Nephron progenitor cell (in vitro differentiated cells): ENCODE results near the gene ZNF35.

Experiments
- DNase-seq: peaks from one replicate; pipeline ENCODE4 v3.0.0; 2021
- H3K27ac Mint-ChIP-seq: 2 replicates; pipeline ENCODE4 v1.8.0; 2021; ENCODE audit warnings: mild to moderate bottlenecking, moderate library complexity, mixed read lengths
- H3K27me3 Mint-ChIP-seq: 2 replicates; pipeline ENCODE4 v1.8.0; 2021; ENCODE audit warnings: mild to moderate bottlenecking, low read depth, mixed read lengths; ENCODE audit not compliant: poor library complexity
- H3K36me3 Mint-ChIP-seq: 2 replicates; pipeline ENCODE4 v1.8.0; 2021; ENCODE audit warnings: low read depth, mixed read lengths
- H3K4me1 Mint-ChIP-seq: 2 replicates; pipeline ENCODE4 v1.8.0; 2021; ENCODE audit warnings: mixed read lengths
- H3K4me3 Mint-ChIP-seq: 2 replicates; pipeline ENCODE4 v1.8.0; 2021; ENCODE audit warnings: mild to moderate bottlenecking, moderate library complexity, mixed read lengths
- H3K9me3 Mint-ChIP-seq: 2 replicates; pipeline ENCODE4 v1.8.0; 2021; ENCODE audit warnings: mild to moderate bottlenecking, moderate library complexity, mixed read lengths
- CTCF ChIP-seq: fragments of 200-600 bp; sonication (generic); IDR thresholded peaks from 2 replicates; pipeline ENCODE4 v1.5.0; 2021; ENCODE audit warnings: antibody characterized with exemption

Gene ZNF35

DNA sequence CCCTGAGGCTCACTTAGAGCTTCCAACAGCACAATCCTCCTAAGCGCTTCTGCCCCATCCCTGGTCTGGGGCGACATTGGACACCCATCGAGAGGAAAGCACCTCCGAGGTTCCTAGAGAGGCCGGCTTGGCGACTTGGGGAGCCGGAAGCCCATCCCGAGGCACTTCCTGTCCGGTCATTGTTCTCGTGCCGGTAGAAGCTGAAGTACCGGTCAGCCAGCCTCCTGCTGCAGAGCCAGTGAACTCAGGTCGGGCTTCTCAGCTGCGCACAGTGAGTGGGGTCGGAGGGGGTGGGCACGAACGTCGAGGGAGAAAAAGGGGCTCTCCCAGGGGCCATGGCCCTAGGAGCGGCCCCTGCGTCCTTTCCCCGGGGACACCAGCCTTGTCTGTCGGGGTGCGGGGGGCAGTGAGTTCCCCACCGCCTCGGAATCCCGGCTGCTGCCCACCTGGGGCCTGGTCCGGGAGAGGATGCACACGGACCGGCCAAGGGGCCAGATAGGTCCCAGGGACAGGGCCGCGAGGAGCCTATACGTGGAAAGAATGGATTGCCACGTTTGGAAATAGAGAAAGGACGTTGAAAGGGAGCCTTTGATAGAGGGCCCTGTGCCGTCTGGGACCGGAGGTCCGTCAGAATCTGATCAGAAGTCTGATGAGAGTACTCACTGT is at the start of gene ZNF35:
Gene ZNF35, plus strand, starts transcription at position 169 of the 666 bp plus-strand sequence. CDS start 2,336 bp downstream, outside the sequence.
- peaks cover 38% of the 10 kb centered on the region for H3K9me3 Mint-ChIP-seq
- peak; percentile 78 for DNase-seq
- H3K4me1 Mint-ChIP-seq = peaks cover 19% of the 10 kb centered on the region
- peaks cover 83% of the 10 kb centered on the region for H3K36me3 Mint-ChIP-seq
- H3K4me3 Mint-ChIP-seq = peak within 1 kb of the TSS; percentile 91
- no peak for TF ChIP-seq CTCF
- H3K27me3 Mint-ChIP-seq = no peaks in the 10 kb centered on the region
- peak within 1 kb of the TSS; percentile 97 for H3K27ac Mint-ChIP-seq

DNA sequence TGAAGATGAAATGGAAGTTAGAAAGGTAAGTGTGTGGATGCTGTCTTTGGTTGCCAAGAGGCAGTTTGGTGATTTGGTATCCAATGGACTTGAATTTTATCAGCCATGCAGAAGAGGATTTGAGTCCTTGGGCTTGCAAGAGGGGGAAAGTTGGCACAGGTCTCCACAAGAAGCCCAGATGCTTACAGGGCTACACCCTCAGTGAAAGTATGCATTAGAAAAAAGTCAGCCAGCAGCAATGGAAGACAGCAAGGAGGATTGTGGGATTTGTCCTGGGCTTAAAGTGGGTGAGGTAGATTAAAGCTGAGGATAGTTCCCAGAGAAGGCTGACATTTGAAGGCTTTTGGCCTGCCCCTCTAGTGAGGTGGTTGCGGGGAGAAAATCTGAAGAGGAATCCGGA is 46.8 kb upstream of the ZNF35 start:
- no peak for DNase-seq
- Mint-ChIP-seq H3K4me3 (no peak overlapping the region), H3K9me3 (peaks cover 96% of the 10 kb centered on the region), H3K4me1 (no peaks in the 10 kb centered on the region), H3K27ac (no peak overlapping the region), H3K27me3 (peaks cover 3% of the 10 kb centered on the region), H3K36me3 (peaks cover 98% of the 10 kb centered on the region)
- TF ChIP-seq CTCF = no peak

- no peak for TF ChIP-seq CTCF
- Mint-ChIP-seq H3K9me3 (peaks cover 72% of the 10 kb centered on the region), H3K4me3 (no peak overlapping the region), H3K4me1 (no peaks in the 10 kb centered on the region), H3K36me3 (peaks cover 91% of the 10 kb centered on the region), H3K27me3 (no peaks in the 10 kb centered on the region), H3K27ac (no peak overlapping the region)
- no peak for DNase-seq
Observed at GRCh38 chr3:44612678-44613077, 35.9 kb upstream of the ZNF35 start.

DNA sequence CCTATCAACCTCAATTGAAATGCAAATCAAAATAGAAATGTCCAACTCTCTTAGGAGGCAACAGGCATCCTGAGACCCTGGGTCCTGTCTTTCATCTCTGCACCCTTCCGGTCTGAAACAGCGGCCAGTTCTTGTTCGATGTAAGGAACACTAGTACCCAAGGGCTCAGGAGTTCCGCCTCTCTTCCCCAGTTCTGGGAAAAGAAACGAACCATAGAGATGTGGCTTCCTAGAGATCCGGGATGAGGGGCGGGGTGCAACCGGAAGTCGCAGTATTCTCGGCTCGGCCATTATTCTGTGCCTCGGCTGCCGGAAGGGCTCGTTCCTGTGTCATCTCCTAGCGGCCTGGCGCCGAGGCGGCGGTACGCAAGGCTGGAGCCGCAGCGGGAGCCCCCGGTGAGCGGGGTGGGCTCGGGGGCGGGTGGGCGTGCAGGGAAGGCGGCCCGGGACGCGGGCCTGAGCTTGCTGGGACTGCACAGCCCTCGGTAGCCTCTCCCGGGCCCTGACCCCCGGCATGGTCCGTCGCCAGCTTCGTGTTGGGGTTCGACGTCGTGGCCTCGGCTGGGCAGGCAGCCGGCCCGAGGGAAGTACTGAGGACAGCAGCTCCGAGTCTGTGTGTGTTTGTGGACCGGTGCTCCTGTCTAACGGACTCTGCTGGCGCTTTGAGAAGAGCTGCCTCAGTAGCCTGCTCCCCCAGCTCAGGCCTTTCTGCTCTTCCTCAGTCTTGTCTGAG is 23.6 kb upstream of the ZNF35 start, which contains the start of gene ZNF197:
Gene ZNF197, plus strand, starts transcription at position 288 of the 732 bp plus-strand sequence. CDS start 4,119 bp downstream, outside the sequence.
- no peaks in the 10 kb centered on the region for H3K9me3 Mint-ChIP-seq
- H3K36me3 Mint-ChIP-seq = peaks cover 51% of the 10 kb centered on the region
- DNase-seq = peak; percentile 83
- H3K4me1 Mint-ChIP-seq = peaks cover 29% of the 10 kb centered on the region
- TF ChIP-seq CTCF = no peak
- peak within 1 kb of the TSS; percentile 92 for H3K4me3 Mint-ChIP-seq
- H3K27ac Mint-ChIP-seq = peak within 1 kb of the TSS; percentile 99
- peaks cover 3% of the 10 kb centered on the region for H3K27me3 Mint-ChIP-seq

GRCh38 chr3:44628716-44629115 is 19.8 kb upstream of the ZNF35 start:
- H3K4me1 Mint-ChIP-seq = peaks cover 26% of the 10 kb centered on the region
- no peaks in the 10 kb centered on the region for H3K27me3 Mint-ChIP-seq
- no peak overlapping the region for H3K4me3 Mint-ChIP-seq
- no peak for TF ChIP-seq CTCF
- H3K9me3 Mint-ChIP-seq = no peaks in the 10 kb centered on the region
- no peak for DNase-seq
- H3K27ac Mint-ChIP-seq = no peak overlapping the region
- H3K36me3 Mint-ChIP-seq = peaks cover 68% of the 10 kb centered on the region
